Measurements from ENCODE around the gene ATP6V1C2.

The ATP6V1C2 gene

DNA sequence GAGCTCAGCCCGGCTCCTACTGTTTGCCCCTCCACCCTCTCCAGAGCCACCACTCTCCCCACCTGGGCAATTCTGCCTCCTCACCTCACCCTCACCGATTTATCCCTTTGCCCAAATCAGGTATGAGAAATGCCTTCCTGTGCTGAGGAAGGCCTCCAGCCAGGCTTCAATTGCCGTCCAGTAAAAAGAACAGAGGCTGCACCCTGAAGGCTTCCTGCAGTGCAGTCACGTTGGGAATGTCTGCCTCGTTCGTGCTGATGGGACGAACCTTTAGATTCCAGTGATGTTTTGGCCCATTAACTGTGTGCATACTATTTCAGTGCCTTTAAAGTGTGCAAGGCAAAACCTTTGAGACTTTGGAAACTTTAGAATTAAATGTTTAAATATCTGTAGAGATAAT lies 34.2 kb downstream of the ATP6V1C2 start:
- H3F3A ChIP-seq (ENCODE audit: low read depth) = no peaks in the 10 kb centered on the region
- H4K20me1 ChIP-seq (ENCODE audit: insufficient read depth, low read length, poor library complexity, severe bottlenecking) = no peaks in the 10 kb centered on the region
- no peak for TF ChIP-seq EZH2phosphoT487 (IDR thresholded peaks at IDR 0.05; ENCODE audit: borderline replicate concordance)
- TF ChIP-seq, protein P1, sequence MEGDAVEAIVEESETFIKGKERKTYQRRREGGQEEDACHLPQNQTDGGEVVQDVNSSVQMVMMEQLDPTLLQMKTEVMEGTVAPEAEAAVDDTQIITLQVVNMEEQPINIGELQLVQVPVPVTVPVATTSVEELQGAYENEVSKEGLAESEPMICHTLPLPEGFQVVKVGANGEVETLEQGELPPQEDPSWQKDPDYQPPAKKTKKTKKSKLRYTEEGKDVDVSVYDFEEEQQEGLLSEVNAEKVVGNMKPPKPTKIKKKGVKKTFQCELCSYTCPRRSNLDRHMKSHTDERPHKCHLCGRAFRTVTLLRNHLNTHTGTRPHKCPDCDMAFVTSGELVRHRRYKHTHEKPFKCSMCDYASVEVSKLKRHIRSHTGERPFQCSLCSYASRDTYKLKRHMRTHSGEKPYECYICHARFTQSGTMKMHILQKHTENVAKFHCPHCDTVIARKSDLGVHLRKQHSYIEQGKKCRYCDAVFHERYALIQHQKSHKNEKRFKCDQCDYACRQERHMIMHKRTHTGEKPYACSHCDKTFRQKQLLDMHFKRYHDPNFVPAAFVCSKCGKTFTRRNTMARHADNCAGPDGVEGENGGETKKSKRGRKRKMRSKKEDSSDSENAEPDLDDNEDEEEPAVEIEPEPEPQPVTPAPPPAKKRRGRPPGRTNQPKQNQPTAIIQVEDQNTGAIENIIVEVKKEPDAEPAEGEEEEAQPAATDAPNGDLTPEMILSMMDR (conservative IDR thresholded peaks at IDR 0.05; ENCODE audit: low read length) = no peak
- no peaks in the 10 kb centered on the region for H3K9me2 ChIP-seq (replicated peaks; ENCODE audit: low read depth, low read length)
- no peaks in the 10 kb centered on the region for H3K4me1 ChIP-seq (ENCODE audit: insufficient read depth, low read length, poor library complexity, severe bottlenecking)
- H3K27me3 ChIP-seq (ENCODE audit: insufficient read depth, low read length, poor library complexity, severe bottlenecking) = no peaks in the 10 kb centered on the region
- H2AFZ ChIP-seq (ENCODE audit: low read length) = no peak overlapping the region
- no peak overlapping the region for H3K9ac ChIP-seq (ENCODE audit: low read depth, low read length, poor library complexity, severe bottlenecking)
- no peak overlapping the region for H3K4me2 ChIP-seq (ENCODE audit: low read depth, low read length, poor library complexity, severe bottlenecking)
- H3K4me3 ChIP-seq (ENCODE audit: low read length, poor library complexity, severe bottlenecking) = no peak overlapping the region
- H3K36me3 ChIP-seq (ENCODE audit: insufficient read depth, low read length) = no peaks in the 10 kb centered on the region
- H3K9me3 ChIP-seq (ENCODE audit: insufficient read depth, low read depth, low read length) = no peaks in the 10 kb centered on the region
- no peaks in the 10 kb centered on the region for H3K79me2 ChIP-seq (ENCODE audit: insufficient read depth, low read length)

GRCh38 chr2:10757814-10758286 lies 36.4 kb downstream of the ATP6V1C2 start:
- no peak for TF ChIP-seq EZH2phosphoT487 (IDR thresholded peaks at IDR 0.05; ENCODE audit: borderline replicate concordance)
- TF ChIP-seq, protein P1 (conservative IDR thresholded peaks at IDR 0.05; ENCODE audit: low read length) = no peak
- H3K4me3 ChIP-seq (ENCODE audit: low read length, poor library complexity, severe bottlenecking) = no peak overlapping the region
- no peaks in the 10 kb centered on the region for H3K36me3 ChIP-seq (ENCODE audit: insufficient read depth, low read length)
- H3K4me2 ChIP-seq (ENCODE audit: low read depth, low read length, poor library complexity, severe bottlenecking) = no peak overlapping the region
- no peaks in the 10 kb centered on the region for H3K27me3 ChIP-seq (ENCODE audit: insufficient read depth, low read length, poor library complexity, severe bottlenecking)
- no peak overlapping the region for H3K9ac ChIP-seq (ENCODE audit: low read depth, low read length, poor library complexity, severe bottlenecking)
- H3K4me1 ChIP-seq (ENCODE audit: insufficient read depth, low read length, poor library complexity, severe bottlenecking) = no peaks in the 10 kb centered on the region
- no peaks in the 10 kb centered on the region for H3F3A ChIP-seq (ENCODE audit: low read depth)
- H2AFZ ChIP-seq (ENCODE audit: low read length) = no peak overlapping the region
- H4K20me1 ChIP-seq (ENCODE audit: insufficient read depth, low read length, poor library complexity, severe bottlenecking) = no peaks in the 10 kb centered on the region
- H3K9me2 ChIP-seq (replicated peaks; ENCODE audit: low read depth, low read length) = no peaks in the 10 kb centered on the region
- H3K79me2 ChIP-seq (ENCODE audit: insufficient read depth, low read length) = no peaks in the 10 kb centered on the region
- no peaks in the 10 kb centered on the region for H3K9me3 ChIP-seq (ENCODE audit: insufficient read depth, low read depth, low read length)

- Histone ChIP-seq H3K36me3 (ENCODE audit: insufficient read depth, low read length) (no peaks in the 10 kb centered on the region), H4K20me1 (ENCODE audit: insufficient read depth, low read length, poor library complexity, severe bottlenecking) (no peaks in the 10 kb centered on the region), H3K4me3 (ENCODE audit: low read length, poor library complexity, severe bottlenecking) (no peak overlapping the region), H3K9me2 (replicated peaks; ENCODE audit: low read depth, low read length) (no peaks in the 10 kb centered on the region), H3K4me2 (ENCODE audit: low read depth, low read length, poor library complexity, severe bottlenecking) (no peak overlapping the region), H3K4me1 (ENCODE audit: insufficient read depth, low read length, poor library complexity, severe bottlenecking) (no peaks in the 10 kb centered on the region), H2AFZ (ENCODE audit: low read length) (no peak overlapping the region), H3F3A (ENCODE audit: low read depth) (no peaks in the 10 kb centered on the region), H3K79me2 (ENCODE audit: insufficient read depth, low read length) (no peaks in the 10 kb centered on the region), H3K9me3 (ENCODE audit: insufficient read depth, low read depth, low read length) (no peaks in the 10 kb centered on the region), H3K9ac (ENCODE audit: low read depth, low read length, poor library complexity, severe bottlenecking) (no peak overlapping the region), H3K27me3 (ENCODE audit: insufficient read depth, low read length, poor library complexity, severe bottlenecking) (no peaks in the 10 kb centered on the region)
- TF ChIP-seq EZH2phosphoT487 (IDR thresholded peaks at IDR 0.05; ENCODE audit: borderline replicate concordance) = no peak
- TF ChIP-seq, protein P1 (conservative IDR thresholded peaks at IDR 0.05; ENCODE audit: low read length) = no peak
Measured at GRCh38 chr2:10759151-10759714, 37.8 kb downstream of the ATP6V1C2 start.
